MM.1S (cell line): ENCODE results near the gene SHOC1.
A peak's percentile ranks its signal among the peaks of the same experiment; 100 is the strongest.

Experiments
- DNase-seq: peaks from one replicate; pipeline ENCODE4 v3.0.0-alpha.2; 2015
- H2AFZ ChIP-seq: fragments of 300-600 bp; sonication (generic); 2 replicates; pipeline ENCODE4 v1.6.0; 2016; ENCODE audit warnings: antibody characterized with exemption, low read length
- H3F3A ChIP-seq: fragments of 300-600 bp; sonication (generic); 2 replicates; pipeline ENCODE4 v1.6.1; 2016; ENCODE audit warnings: mild to moderate bottlenecking, antibody characterized with exemption, low read length, moderate library complexity, mixed read lengths; ENCODE audit not compliant: insufficient read depth
- H3K27ac ChIP-seq: fragments of 300-600 bp; sonication (generic); 2 replicates; pipeline ENCODE4 v1.5.1; 2016; ENCODE audit warnings: mild to moderate bottlenecking, low read length
- H3K27me3 ChIP-seq: fragments of 300-600 bp; sonication (generic); replicated peaks from 2 replicates; pipeline ENCODE4 v1.6.0; 2016; ENCODE audit warnings: low read length; ENCODE audit not compliant: insufficient read depth
- H3K36me3 ChIP-seq: fragments of 300-600 bp; sonication (generic); replicated peaks from 2 replicates; pipeline ENCODE4 v1.6.1; 2016; ENCODE audit warnings: mild to moderate bottlenecking, low read length, mixed read lengths; ENCODE audit not compliant: insufficient read depth
- H3K4me1 ChIP-seq: fragments of 300-600 bp; sonication (generic); 2 replicates; pipeline ENCODE4 v1.6.1; 2016; ENCODE audit warnings: low read length, mixed read lengths
- H3K4me2 ChIP-seq: fragments of 300-600 bp; sonication (generic); 2 replicates; pipeline ENCODE4 v1.6.0; 2016; ENCODE audit warnings: low read depth, low read length
- H3K4me3 ChIP-seq: fragments of 300-600 bp; sonication (generic); 2 replicates; pipeline ENCODE4 v1.5.1; 2016; ENCODE audit warnings: low read length, mixed read lengths
- H3K79me2 ChIP-seq: fragments of 300-600 bp; sonication (generic); 2 replicates; pipeline ENCODE4 v1.6.1; 2016; ENCODE audit warnings: mixed run types, low read length, mixed read lengths
- H3K9ac ChIP-seq: fragments of 300-600 bp; sonication (generic); 2 replicates; pipeline ENCODE4 v1.6.1; 2016; ENCODE audit warnings: low read length, mixed read lengths
- H3K9me2 ChIP-seq: fragments of 300-600 bp; sonication (generic); replicated peaks from 2 replicates; pipeline ENCODE4 v1.6.1; 2016; ENCODE audit warnings: mild to moderate bottlenecking, low read length, mixed read lengths; ENCODE audit not compliant: insufficient read depth
- H3K9me3 ChIP-seq: fragments of 300-600 bp; sonication (generic); replicated peaks from 2 replicates; pipeline ENCODE4 v1.6.1; 2016; ENCODE audit warnings: mild to moderate bottlenecking, low read length, mixed read lengths; ENCODE audit not compliant: insufficient read depth
- H4K20me1 ChIP-seq: fragments of 300-600 bp; sonication (generic); 2 replicates; pipeline ENCODE4 v1.6.1; 2016; ENCODE audit warnings: mild to moderate bottlenecking, low read length, moderate library complexity, mixed read lengths; ENCODE audit not compliant: insufficient read depth
- CTCF ChIP-seq: fragments of 300-600 bp; sonication (generic); IDR thresholded peaks from 2 replicates; pipeline ENCODE4 v1.5.1; 2016; ENCODE audit warnings: antibody characterized with exemption, low read length, mixed read lengths
- EZH2 ChIP-seq: fragments of 300-600 bp; sonication (generic); optimal IDR thresholded peaks from 2 replicates; pipeline ENCODE3; 2017; ENCODE audit warnings: low read depth, mild to moderate bottlenecking, antibody characterized with exemption, low read length, mixed read lengths
- EZH2phosphoT487 ChIP-seq: fragments of 300-600 bp; sonication (generic); IDR thresholded peaks from 2 replicates; pipeline ENCODE4 v1.6.1; 2018; ENCODE audit warnings: antibody characterized with exemption, low read length

The SHOC1 gene

DNA sequence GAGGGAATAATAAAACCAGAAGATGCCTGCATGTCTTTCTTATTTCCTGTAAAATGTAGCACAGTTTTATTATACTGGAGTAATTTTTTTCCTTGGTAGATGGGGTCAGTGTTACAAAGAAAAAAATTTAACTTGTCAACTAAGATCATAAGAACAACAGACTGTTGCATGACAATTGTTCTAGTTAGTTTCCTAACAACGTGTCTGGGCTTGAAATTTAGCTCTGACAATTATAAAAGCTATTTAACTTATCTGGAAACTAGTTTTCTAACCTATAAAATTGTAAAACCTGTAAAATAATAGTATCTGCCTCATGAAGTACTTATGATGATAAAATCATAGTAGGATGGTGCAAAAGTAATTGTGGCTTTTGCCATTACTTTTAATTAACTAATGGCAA, 4.9 kb downstream of the SHOC1 start:
- Histone ChIP-seq H3K36me3 (no peaks in the 10 kb centered on the region), H4K20me1 (no peaks in the 10 kb centered on the region), H3K4me1 (no peaks in the 10 kb centered on the region), H3K9me3 (no peaks in the 10 kb centered on the region), H3K27ac (no peak overlapping the region), H3K27me3 (no peaks in the 10 kb centered on the region), H3K9me2 (no peaks in the 10 kb centered on the region), H3K79me2 (no peaks in the 10 kb centered on the region), H3K4me3 (no peak overlapping the region), H3K9ac (no peak overlapping the region), H3F3A (no peaks in the 10 kb centered on the region), H3K4me2 (no peak overlapping the region), H2AFZ (no peak overlapping the region)
- DNase-seq = no peak
- TF ChIP-seq CTCF (no peak), EZH2 (no peak), EZH2phosphoT487 (no peak)

DNA sequence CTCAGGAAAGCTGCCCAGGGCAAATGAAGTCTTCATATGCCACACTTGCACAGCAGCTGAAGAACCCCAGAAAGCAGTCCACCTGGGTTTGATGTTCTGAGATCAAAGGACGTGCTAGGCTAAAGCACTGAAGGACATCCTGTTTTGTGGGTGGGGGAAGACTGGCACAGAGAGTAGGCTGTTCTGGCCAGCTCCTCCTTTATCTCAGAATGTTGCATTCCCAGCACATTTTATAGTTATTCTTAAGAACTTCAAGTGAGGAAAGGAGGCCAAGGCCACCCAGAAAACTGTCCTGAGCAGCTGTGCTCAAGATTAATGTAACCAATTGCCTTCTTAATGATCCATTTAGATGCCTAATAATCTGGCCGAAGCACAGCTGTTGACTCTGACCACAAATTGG, 10.9 kb downstream of the SHOC1 start:
- Histone ChIP-seq H3K79me2 (no peaks in the 10 kb centered on the region), H3F3A (no peaks in the 10 kb centered on the region), H3K9ac (no peak overlapping the region), H3K36me3 (no peaks in the 10 kb centered on the region), H4K20me1 (no peaks in the 10 kb centered on the region), H3K4me3 (no peak overlapping the region), H3K9me3 (no peaks in the 10 kb centered on the region), H2AFZ (no peak overlapping the region), H3K27ac (no peak overlapping the region), H3K4me2 (no peak overlapping the region), H3K9me2 (no peaks in the 10 kb centered on the region), H3K27me3 (no peaks in the 10 kb centered on the region), H3K4me1 (no peaks in the 10 kb centered on the region)
- DNase-seq = peak; percentile 30
- TF ChIP-seq EZH2phosphoT487 (no peak), EZH2 (no peak), CTCF (no peak)

DNA sequence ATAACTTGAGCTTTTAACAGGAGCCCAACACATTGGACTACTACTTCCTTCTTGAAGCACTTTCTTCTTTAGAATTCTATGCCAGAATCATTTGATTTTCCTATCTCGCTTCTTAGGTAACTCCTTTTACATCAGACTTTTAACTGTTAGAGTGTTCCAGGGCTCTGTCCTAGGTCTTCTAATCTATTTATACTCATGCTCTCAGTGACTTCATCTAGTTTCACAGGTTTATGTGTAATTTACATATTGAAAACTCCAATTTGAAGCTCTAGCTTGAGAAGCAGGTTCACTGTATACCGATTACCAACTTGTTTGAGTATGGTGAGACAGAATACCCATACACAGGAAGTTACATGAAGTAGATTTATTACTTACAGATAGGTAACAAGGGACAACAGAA, 11.3 kb downstream of the SHOC1 start:
- Histone ChIP-seq H3K4me1 (no peaks in the 10 kb centered on the region), H3K79me2 (no peaks in the 10 kb centered on the region), H3K27ac (no peak overlapping the region), H3K9ac (no peak overlapping the region), H3K9me3 (no peaks in the 10 kb centered on the region), H2AFZ (no peak overlapping the region), H3K36me3 (no peaks in the 10 kb centered on the region), H4K20me1 (no peaks in the 10 kb centered on the region), H3K9me2 (no peaks in the 10 kb centered on the region), H3K4me2 (no peak overlapping the region), H3F3A (no peaks in the 10 kb centered on the region), H3K4me3 (no peak overlapping the region), H3K27me3 (no peaks in the 10 kb centered on the region)
- no peak for DNase-seq
- TF ChIP-seq EZH2phosphoT487 = no peak

- H3K4me3 ChIP-seq = no peak overlapping the region
- H2AFZ ChIP-seq = no peak overlapping the region
- TF ChIP-seq EZH2 = no peak
- TF ChIP-seq CTCF = no peak
- no peak for TF ChIP-seq EZH2phosphoT487
- H3K4me2 ChIP-seq = no peak overlapping the region
- H4K20me1 ChIP-seq = no peaks in the 10 kb centered on the region
- no peaks in the 10 kb centered on the region for H3K9me3 ChIP-seq
- no peaks in the 10 kb centered on the region for H3K79me2 ChIP-seq
- no peaks in the 10 kb centered on the region for H3K9me2 ChIP-seq
- DNase-seq = no peak
- H3K27me3 ChIP-seq = no peaks in the 10 kb centered on the region
- no peak overlapping the region for H3K27ac ChIP-seq
- no peaks in the 10 kb centered on the region for H3F3A ChIP-seq
- H3K9ac ChIP-seq = no peak overlapping the region
- no peaks in the 10 kb centered on the region for H3K36me3 ChIP-seq
- no peaks in the 10 kb centered on the region for H3K4me1 ChIP-seq
These were observed 28.7 kb downstream of the SHOC1 start for GRCh38 chr9:111766066-111766465.
